ENCODE measurements around the gene RBPJL.

- TF ChIP-seq, protein P1, sequence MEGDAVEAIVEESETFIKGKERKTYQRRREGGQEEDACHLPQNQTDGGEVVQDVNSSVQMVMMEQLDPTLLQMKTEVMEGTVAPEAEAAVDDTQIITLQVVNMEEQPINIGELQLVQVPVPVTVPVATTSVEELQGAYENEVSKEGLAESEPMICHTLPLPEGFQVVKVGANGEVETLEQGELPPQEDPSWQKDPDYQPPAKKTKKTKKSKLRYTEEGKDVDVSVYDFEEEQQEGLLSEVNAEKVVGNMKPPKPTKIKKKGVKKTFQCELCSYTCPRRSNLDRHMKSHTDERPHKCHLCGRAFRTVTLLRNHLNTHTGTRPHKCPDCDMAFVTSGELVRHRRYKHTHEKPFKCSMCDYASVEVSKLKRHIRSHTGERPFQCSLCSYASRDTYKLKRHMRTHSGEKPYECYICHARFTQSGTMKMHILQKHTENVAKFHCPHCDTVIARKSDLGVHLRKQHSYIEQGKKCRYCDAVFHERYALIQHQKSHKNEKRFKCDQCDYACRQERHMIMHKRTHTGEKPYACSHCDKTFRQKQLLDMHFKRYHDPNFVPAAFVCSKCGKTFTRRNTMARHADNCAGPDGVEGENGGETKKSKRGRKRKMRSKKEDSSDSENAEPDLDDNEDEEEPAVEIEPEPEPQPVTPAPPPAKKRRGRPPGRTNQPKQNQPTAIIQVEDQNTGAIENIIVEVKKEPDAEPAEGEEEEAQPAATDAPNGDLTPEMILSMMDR (conservative IDR thresholded peaks at IDR 0.05): peak; percentile 92
- no peak for TF ChIP-seq EZH2 (IDR thresholded peaks at IDR 0.05; ENCODE audit: low read depth)
Observed at GRCh38 chr20:45362804-45363610, 56.4 kb downstream of the RBPJL start, which contains the start of gene SYS1.
